Ovary (tissue), 3 donors: Measurements from ENCODE around the gene MRAS.

Source experiments
- POLR2A ChIP-seq: fragments of 450-650 bp; IDR thresholded peaks from one replicate; pipeline ENCODE4 v1.6.1; 2017; ENCODE audit warnings: antibody characterized with exemption, mild to moderate bottlenecking, moderate library complexity
- TF ChIP-seq, protein P1 (sequence below), 3 donors: fragments of 450-650 bp in 2 of 3; fragments of 200-600 bp in 1 of 3; IDR thresholded peaks; one replicate each; pipeline versions ENCODE4 v1.5.1 to v1.8.0; 2016 to 2022; ENCODE audit warnings: antibody characterized with exemption in 3 of 3, mild to moderate bottlenecking in 1 of 3
- donor health status: DM: no; HTN: no; CAD: no.

DNA sequence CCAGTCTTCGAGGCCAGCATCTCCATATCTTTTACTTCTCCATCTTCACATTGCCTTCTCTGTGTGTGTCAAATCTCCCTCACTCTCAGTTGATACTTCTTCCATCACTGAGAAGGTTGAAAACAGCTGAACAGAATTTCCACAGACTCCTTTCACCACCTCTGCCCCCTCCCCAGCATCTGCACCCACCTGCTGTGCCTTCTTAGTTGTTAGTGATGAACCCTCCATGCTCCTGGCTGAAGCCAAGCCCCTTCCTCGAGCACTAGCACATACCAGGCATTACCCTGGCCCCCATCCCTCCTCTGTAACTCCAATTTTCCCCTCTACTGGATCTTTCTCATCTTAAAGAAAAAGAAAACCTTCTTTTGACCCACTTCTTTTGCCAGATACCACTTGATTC lies 58.2 kb downstream of the MRAS start:
- TF ChIP-seq POLR2A: no peak
- TF ChIP-seq, protein P1, sequence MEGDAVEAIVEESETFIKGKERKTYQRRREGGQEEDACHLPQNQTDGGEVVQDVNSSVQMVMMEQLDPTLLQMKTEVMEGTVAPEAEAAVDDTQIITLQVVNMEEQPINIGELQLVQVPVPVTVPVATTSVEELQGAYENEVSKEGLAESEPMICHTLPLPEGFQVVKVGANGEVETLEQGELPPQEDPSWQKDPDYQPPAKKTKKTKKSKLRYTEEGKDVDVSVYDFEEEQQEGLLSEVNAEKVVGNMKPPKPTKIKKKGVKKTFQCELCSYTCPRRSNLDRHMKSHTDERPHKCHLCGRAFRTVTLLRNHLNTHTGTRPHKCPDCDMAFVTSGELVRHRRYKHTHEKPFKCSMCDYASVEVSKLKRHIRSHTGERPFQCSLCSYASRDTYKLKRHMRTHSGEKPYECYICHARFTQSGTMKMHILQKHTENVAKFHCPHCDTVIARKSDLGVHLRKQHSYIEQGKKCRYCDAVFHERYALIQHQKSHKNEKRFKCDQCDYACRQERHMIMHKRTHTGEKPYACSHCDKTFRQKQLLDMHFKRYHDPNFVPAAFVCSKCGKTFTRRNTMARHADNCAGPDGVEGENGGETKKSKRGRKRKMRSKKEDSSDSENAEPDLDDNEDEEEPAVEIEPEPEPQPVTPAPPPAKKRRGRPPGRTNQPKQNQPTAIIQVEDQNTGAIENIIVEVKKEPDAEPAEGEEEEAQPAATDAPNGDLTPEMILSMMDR (IDR thresholded peaks at IDR 0.05): no peak
